GM08714 (cell line): ENCODE data around the gene ATG16L2.

Experiments
- H3K4me3 ChIP-seq: fragments of 200-500 bp; sonication (Bioruptor generic); 2 replicates; pipeline ENCODE4 v1.5.1; 2014; ENCODE audit warnings: mild to moderate bottlenecking, low read length, inconsistent platforms
- ZNF274 ChIP-seq: IDR thresholded peaks from 2 replicates; pipeline ENCODE4 v1.6.1; 2012; ENCODE audit warnings: mild to moderate bottlenecking, low read depth, low read length

ATG16L2 gene

GRCh38 chr11:72829884-72830533, 15.8 kb downstream of the ATG16L2 start:
- no peak overlapping the region for H3K4me3 ChIP-seq
- no peak for TF ChIP-seq ZNF274

GRCh38 chr11:72831521-72832300, 17.5 kb downstream of the ATG16L2 start:
- H3K4me3 ChIP-seq: no peak overlapping the region
- TF ChIP-seq ZNF274: no peak

GRCh38 chr11:72832301-72833082, 18.3 kb downstream of the ATG16L2 start:
- no peak overlapping the region for H3K4me3 ChIP-seq
- no peak for TF ChIP-seq ZNF274

- no peak for TF ChIP-seq ZNF274
- no peak overlapping the region for H3K4me3 ChIP-seq
Observed at GRCh38 chr11:72833083-72833733, 19.0 kb downstream of the ATG16L2 start.

- TF ChIP-seq ZNF274: no peak
- no peak overlapping the region for H3K4me3 ChIP-seq
Observed at GRCh38 chr11:72833811-72834493, 19.7 kb downstream of the ATG16L2 start.

- no peak for TF ChIP-seq ZNF274
- no peak overlapping the region for H3K4me3 ChIP-seq
Observed at GRCh38 chr11:72834905-72835304, 20.7 kb downstream of the ATG16L2 start.

GRCh38 chr11:72836111-72836510, 21.9 kb downstream of the ATG16L2 start:
- no peak overlapping the region for H3K4me3 ChIP-seq
- TF ChIP-seq ZNF274: no peak

- no peak for TF ChIP-seq ZNF274
- H3K4me3 ChIP-seq: no peak overlapping the region
Observed at GRCh38 chr11:72838691-72839305, 24.6 kb downstream of the ATG16L2 start.

GRCh38 chr11:72840780-72841179, 26.6 kb downstream of the ATG16L2 start:
- no peak overlapping the region for H3K4me3 ChIP-seq
- TF ChIP-seq ZNF274: no peak

- H3K4me3 ChIP-seq: no peak overlapping the region
- no peak for TF ChIP-seq ZNF274
Observed at GRCh38 chr11:72841397-72841796, 27.2 kb downstream of the ATG16L2 start.

GRCh38 chr11:72842126-72842525, 27.9 kb downstream of the ATG16L2 start:
- no peak overlapping the region for H3K4me3 ChIP-seq
- no peak for TF ChIP-seq ZNF274

GRCh38 chr11:72842653-72843330, 28.6 kb downstream of the ATG16L2 start:
- H3K4me3 ChIP-seq: no peak overlapping the region
- TF ChIP-seq ZNF274: no peak

GRCh38 chr11:72844356-72844755, 30.1 kb downstream of the ATG16L2 start:
- no peak for TF ChIP-seq ZNF274

More at GRCh38 chr11:72844356-72844755, 30.1 kb downstream of the ATG16L2 start:
- H3K4me3 ChIP-seq: no peak overlapping the region
